ENCODE data around the gene BCKDHA.
"Not testable (repeated sequence)": the region's sequence is repeated elsewhere in the genome, so short reads cannot be mapped to it uniquely, and the experiment has no call there.

Gene BCKDHA

DNA sequence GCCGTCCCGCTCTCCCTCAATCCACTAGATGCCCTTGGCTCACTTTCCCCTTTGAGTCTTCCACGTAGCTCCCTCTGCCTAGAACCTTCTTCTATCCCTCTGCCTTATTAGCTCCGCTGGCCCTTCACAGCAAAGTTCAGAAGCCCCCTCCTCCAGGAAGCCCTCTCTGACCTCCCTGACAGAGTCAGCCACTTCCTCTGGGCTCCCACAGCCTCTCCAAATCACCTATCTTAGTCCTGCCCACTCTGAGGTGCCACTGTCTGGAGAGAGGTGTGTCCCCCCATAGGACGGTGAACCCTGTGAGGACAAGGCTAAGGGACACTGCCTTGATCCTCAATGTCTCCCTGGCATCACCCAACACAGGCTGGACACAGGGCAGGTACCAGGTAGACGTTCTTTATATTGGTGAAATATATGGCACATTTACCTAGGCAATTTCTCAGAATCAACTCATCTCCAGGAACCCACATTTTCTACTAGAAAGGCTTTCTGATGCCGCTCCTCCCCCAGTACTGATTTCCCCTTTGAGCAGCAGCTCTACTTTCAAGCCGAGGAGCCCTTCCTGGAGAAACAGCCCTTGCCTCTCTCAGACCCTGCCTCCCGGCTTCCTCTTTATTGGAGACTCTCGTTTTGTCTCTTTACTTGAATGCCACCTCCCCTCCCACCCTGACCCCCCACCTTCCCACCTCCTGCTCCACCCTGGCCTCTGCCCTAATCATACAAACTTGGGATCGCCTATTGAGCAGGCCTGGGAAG is 40.5 kb upstream of the BCKDHA start:
- FAIRE-seq: no peak
- no peak for TF ChIP-seq POLR2AphosphoS5 (IDR thresholded peaks at IDR 0.05; ENCODE audit: low read depth, low read length)
- TF ChIP-seq TAF1 (IDR thresholded peaks at IDR 0.05; ENCODE audit: borderline replicate concordance, low read depth, low read length): no peak
- TF ChIP-seq POLR2A (IDR thresholded peaks at IDR 0.05; ENCODE audit: low read depth, low read length): no peak
- no peak for DNase-seq (ENCODE audit: insufficient read length)

DNA sequence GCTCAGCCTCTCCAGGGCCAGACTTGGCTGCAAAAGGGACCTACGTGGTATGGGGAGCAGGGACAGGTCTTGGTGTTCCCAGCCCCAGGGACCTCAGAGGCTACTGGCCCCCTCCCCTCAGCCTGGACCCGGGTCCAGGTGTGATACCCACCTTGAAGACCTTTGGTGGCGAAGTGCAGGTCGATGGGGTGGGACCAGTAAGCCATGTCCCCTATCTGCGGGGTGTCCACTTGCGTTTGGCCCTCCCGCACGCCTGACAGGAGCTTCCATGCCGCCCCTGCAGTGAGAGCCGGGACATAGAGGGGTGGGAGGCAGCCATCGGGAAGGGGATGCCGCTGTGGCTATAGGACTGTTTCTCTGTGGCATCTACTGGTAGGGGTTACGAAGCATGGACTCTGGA is 39.9 kb upstream of the BCKDHA start:
- DNase-seq (ENCODE audit: insufficient read length) (no peak), FAIRE-seq (no peak)
- TF ChIP-seq TAF1 (IDR thresholded peaks at IDR 0.05; ENCODE audit: borderline replicate concordance, low read depth, low read length): no peak
- TF ChIP-seq POLR2AphosphoS5 (IDR thresholded peaks at IDR 0.05; ENCODE audit: low read depth, low read length): no peak
- no peak for TF ChIP-seq POLR2A (IDR thresholded peaks at IDR 0.05; ENCODE audit: low read depth, low read length)

DNA sequence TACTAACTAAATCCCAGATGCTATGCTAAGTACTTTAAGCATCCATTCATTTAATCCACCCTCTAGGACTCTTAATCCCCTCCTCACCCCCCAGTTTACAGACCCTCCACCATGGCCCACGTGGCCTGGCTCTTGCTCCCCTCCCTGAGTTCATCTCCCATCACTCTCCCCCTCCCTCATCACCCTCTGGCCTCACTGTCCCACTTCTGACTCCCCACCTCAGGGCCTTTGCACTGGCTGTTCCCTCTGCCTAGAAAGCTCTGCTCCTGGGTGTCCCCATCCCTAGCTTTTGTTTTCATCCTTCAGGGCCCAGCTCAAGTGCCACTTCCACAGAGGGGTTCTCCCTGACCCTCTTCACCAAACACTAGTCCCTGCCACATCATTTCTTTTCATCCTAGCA is 37.9 kb upstream of the BCKDHA start:
- TF ChIP-seq POLR2AphosphoS5 (IDR thresholded peaks at IDR 0.05; ENCODE audit: low read depth, low read length) (no peak), TAF1 (IDR thresholded peaks at IDR 0.05; ENCODE audit: borderline replicate concordance, low read depth, low read length) (no peak), POLR2A (IDR thresholded peaks at IDR 0.05; ENCODE audit: low read depth, low read length) (no peak)
- DNase-seq (ENCODE audit: insufficient read length): no peak
- no peak for FAIRE-seq

DNA sequence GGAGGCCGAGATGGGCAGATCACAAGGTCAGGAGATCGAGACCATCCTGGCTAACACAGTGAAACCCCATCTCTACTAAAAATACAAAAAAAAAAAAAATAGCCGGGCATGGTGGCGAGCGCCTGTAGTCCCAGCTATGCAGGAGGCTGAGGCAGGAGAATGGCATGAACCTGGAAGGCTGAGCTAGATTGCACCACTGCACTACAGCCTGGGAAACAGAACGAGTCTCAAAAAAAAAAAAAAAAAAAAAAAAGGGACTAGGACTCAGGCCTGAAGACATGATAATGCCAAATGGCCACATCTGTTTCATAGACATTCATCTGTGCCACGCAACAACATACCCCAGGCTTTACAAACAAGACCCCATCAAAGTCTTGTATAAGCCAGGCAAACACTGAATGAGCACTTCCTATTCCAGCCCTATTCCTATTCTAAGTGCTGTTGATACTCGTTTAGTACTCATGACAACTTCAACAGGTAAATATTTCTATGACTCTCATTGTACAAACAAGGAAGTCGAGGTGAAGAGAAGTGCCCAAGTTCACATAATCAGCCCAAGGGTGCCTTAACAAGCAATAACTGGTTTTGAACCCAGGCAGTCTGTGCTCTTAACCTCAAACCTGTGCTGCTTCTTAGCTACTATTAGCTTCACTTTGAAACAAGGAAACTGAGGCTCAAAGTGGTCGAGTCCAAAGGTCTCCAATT is 35.3 kb upstream of the BCKDHA start:
- FAIRE-seq (no peak), DNase-seq (ENCODE audit: insufficient read length) (no peak)
- TF ChIP-seq POLR2AphosphoS5 (IDR thresholded peaks at IDR 0.05; ENCODE audit: low read depth, low read length): no peak

DNA sequence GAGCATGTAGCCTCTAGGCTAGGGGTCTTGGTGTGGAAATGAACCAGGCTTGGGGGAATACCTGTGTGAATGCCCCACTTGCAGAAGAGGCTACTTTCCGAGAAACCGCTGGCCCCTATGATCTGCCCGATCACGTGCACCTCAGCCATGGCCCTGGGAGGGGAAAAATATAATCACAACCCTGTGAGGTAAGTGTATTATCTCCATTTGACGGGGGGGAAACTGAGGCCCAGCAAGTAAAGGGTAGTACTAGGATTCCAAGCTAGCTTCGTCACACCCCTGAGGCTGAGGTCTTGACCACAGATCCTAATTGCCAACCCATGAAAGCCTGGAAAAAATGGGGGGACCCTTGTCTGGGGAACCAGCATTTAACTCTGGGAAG is 34.3 kb upstream of the BCKDHA start:
- FAIRE-seq (no peak), DNase-seq (ENCODE audit: insufficient read length) (no peak)
- TF ChIP-seq POLR2AphosphoS5 (IDR thresholded peaks at IDR 0.05; ENCODE audit: low read depth, low read length) (no peak), POLR2A (IDR thresholded peaks at IDR 0.05; ENCODE audit: low read depth, low read length) (no peak), TAF1 (IDR thresholded peaks at IDR 0.05; ENCODE audit: borderline replicate concordance, low read depth, low read length) (no peak)

DNA sequence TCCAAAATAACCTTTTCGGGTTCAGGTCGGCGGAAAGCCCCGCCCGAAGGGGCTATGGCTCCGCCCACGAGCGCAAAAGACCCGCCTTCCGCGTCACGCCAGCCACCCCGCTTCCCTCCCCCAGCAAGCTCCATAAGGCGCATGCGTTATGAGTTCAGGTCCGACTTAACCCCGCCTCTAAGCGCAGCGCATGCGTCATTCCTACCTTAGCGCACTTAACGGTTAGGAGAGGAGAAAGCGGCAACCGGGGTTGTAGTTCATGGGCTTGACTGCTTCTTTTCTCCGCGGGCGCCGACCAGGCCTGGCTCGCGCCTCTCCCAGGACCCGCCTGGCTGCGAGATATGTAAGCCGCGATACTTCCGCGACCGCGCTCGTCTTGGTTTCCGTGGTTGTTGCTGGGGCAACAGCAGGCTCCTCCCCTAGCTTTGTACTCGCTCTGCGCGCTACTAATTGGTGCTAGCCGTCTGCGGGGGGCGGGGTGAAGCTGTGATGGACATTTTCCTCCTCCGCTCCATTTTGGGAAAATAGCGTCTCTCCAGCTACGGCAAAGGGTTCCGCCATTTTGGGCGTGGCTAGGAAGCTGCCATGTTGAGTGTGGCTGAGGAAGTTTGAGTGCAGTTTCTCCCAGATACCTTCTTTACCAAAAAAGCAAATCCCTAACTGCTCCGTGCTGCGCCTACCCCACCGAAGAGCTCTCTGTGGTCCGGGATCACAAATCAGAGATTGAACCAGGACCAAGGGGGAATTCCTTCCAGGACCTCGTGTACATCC is 33.7 kb upstream of the BCKDHA start, which contains the start of gene B9D2:
TSS of gene B9D2 (minus strand) at position 397 of the 771 bp plus-strand sequence. CDS start 630 bp downstream, outside the sequence.
- peak; percentile 89 for DNase-seq (ENCODE audit: insufficient read length)
- peak; percentile 97 for FAIRE-seq
- TF ChIP-seq POLR2AphosphoS5 (IDR thresholded peaks at IDR 0.05; ENCODE audit: low read depth, low read length): peak; percentile 75
- TF ChIP-seq POLR2A (IDR thresholded peaks at IDR 0.05; ENCODE audit: low read depth, low read length): peak; percentile 86
- no peak; the same call in 1 of the 2 replicates for TF ChIP-seq TAF1 (IDR thresholded peaks at IDR 0.05; ENCODE audit: borderline replicate concordance, low read depth, low read length)

DNA sequence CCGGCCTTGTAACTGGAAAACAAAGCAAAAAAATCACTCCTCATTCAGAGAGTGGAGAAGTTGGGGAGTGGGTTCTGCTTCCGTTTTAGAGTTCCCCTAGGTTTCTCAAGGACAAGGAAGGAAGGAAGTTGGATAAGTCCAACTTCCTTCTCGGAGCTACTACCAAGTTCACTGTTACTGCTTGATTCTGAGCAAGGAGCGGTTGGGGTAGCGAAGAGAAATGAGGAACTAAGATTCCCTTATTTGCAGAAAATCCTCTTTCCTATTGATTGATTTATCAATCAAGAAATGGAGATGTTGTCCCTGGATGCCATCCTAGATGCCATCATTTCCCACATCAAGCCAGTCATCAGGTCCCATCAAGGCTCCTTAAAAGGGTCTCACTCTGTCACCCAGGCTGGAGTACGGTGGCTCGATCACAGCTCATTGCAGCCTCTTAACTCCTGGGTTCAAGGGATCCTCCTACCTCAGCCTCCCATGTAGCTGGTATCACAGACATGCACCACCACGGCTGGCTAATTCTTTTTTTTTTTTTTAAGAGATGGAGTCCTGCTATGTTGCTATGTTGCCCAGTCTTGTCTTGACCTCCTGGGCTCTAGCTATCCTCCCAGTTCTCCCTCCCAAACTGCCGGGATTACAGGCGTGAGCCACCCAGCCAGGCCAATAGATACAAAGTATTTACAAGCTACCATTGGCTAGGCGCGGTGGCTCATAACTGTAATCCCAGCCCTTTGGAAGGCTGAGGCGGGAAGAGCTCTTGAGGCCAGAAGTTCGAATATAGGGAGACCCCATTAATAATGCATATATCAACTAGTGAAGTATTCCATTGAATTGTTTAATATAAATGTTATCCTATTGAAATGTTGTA is 32.9 kb upstream of the BCKDHA start:
- no peak for TF ChIP-seq POLR2A (IDR thresholded peaks at IDR 0.05; ENCODE audit: low read depth, low read length)
- TF ChIP-seq POLR2AphosphoS5 (IDR thresholded peaks at IDR 0.05; ENCODE audit: low read depth, low read length): peak; percentile 11; the same call in 1 of the 2 replicates
- DNase-seq (ENCODE audit: insufficient read length) (no peak), FAIRE-seq (peak; percentile 33)

DNA sequence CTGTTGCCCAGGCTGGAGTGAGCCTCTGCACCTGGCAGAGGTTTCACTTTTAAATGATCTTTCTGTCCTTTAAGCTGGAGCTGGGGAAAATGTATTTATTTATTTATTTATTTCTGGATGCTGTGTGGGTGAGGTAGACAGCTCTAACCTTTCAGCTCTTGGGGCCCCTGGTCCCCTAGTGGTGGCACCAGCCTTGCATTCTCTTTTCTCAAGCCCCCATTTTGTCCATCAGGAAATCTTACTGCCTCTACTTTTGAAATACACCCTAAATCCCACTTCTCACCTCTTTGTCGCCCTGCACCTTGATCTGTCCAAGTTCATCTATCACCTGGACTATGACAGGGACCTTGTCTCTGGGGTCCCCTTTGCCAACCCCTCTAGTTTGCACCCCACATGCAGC is 31.5 kb upstream of the BCKDHA start:
- no peak for TF ChIP-seq POLR2A (IDR thresholded peaks at IDR 0.05; ENCODE audit: low read depth, low read length)
- no peak for TF ChIP-seq POLR2AphosphoS5 (IDR thresholded peaks at IDR 0.05; ENCODE audit: low read depth, low read length)
- TF ChIP-seq TAF1 (IDR thresholded peaks at IDR 0.05; ENCODE audit: borderline replicate concordance, low read depth, low read length): no peak
- no peak for FAIRE-seq
- no peak for DNase-seq (ENCODE audit: insufficient read length)

DNA sequence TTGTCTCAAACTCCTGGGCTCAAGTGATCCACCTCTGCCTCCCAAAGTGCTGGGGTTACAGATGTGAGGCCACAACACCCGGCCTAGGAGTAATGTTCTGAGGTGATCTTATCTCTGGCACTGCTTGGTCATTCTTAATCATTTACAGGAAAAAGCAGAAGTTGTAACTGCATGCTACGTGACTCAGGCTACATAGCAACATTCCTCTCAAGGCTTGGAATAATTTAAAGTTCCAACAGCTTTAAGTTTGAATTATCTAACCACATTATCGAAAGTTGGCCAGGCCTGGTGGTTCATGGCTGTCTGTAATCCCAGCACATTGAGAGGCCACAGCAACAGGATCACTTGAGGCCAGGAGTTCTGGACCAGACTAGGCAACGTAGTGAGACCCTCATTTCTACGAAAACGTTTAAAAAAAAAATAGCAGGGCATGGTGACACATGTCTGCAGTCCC is 29.7 kb upstream of the BCKDHA start:
- DNase-seq (ENCODE audit: insufficient read length) (no peak), FAIRE-seq (no peak)
- TF ChIP-seq POLR2AphosphoS5 (IDR thresholded peaks at IDR 0.05; ENCODE audit: low read depth, low read length): no peak
- TF ChIP-seq POLR2A (IDR thresholded peaks at IDR 0.05; ENCODE audit: low read depth, low read length): no peak
- TF ChIP-seq TAF1 (IDR thresholded peaks at IDR 0.05; ENCODE audit: borderline replicate concordance, low read depth, low read length): no peak

DNA sequence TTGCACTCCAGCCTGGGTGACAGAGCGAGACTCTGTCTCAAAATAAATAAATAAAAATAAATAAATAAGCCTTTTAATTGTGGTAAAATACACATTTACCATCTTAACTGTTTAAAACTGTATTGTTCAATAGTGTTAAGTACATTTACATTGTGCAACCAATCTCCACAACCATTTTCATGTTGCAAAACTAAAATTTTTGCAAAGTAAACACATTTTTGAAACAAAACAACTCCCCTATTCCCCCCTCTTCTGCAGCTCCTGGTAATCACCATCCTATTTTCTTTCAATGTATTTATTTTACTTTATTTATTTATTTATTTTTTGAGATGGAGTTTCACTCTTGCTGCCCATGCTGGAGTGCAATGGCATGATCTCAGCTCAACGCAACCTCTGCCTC is 27.8 kb upstream of the BCKDHA start:
- DNase-seq (ENCODE audit: insufficient read length) (no peak), FAIRE-seq (no peak)
- TF ChIP-seq POLR2AphosphoS5 (IDR thresholded peaks at IDR 0.05; ENCODE audit: low read depth, low read length): no peak
- TF ChIP-seq TAF1 (IDR thresholded peaks at IDR 0.05; ENCODE audit: borderline replicate concordance, low read depth, low read length): no peak
- no peak for TF ChIP-seq POLR2A (IDR thresholded peaks at IDR 0.05; ENCODE audit: low read depth, low read length)

DNA sequence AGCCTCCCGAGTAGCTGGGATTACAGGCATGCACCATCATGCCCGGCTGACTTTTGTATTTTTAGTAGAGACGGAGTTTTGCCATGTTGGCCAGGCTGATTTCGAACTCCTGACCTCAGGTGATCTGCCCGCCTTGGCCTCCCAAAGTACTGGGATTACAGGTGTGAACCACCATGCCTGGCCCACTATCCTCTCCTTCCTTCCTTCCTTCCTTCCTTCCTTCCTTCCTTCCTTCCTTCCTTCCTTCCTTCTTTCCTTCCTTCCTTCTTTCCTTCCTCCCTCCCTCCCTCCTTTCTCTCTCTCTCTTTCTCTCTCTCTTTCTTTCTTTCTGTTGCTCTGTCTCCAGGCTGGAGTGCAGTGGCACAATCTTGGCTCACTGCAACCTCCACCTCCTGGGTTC is 26.5 kb upstream of the BCKDHA start:
- not testable (repeated sequence) for FAIRE-seq; DNase-seq (ENCODE audit: insufficient read length)

Data from GM12892 (cell line).